Activated CD4-positive, alpha-beta T cell treated with anti-CD3 and anti-CD28 coated beads, Interleukin-2, amount 50 U/mL, for 16 hours (primary cell): ENCODE results near the gene INF2.

Experiments used
- DNase-seq: peaks from one replicate; pipeline ENCODE4 v3.0.0-alpha.2; 2020

INF2 gene

DNA sequence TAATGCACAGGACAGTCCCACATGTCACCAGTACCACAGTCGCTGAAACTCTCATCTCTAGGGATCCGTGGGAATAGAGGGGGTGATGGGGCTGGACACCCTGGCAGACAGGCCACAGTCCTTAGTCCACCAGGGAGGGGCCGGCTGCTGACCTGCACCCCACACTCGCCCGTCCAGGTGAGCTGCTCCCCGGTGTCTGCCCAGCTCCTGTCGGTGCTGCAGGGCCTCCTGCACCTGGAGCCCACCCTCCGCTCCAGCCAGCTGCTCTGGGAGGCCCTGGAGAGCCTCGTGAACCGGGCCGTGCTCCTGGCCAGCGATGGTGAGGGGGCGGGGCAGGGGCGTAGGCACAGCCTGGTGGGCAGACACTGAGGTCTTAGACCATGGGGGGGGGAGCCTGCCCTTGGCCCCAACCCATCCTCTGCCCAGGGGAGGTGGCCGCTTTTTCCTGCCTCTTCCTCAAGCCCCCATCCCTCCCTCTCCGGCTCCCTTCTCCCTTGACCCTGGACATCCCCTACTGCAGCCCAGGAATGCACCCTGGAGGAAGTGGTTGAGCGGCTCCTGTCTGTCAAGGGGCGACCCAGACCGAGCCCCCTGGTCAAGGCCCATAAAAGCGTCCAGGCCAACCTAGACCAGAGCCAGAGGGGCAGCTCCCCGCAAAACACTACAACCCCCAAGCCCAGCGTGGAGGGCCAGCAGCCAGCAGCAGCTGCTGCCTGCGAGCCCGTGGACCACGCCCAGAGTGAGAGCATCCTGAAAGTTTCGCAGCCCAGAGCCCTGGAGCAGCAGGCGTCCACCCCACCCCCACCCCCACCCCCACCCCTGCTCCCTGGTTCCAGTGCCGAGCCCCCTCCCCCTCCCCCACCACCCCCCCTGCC, 17.6 kb downstream of the INF2 start:
- DNase-seq, result no peak

GRCh38 chr14:104707608-104708595, 18.5 kb downstream of the INF2 start:
- no peak for DNase-seq

DNA sequence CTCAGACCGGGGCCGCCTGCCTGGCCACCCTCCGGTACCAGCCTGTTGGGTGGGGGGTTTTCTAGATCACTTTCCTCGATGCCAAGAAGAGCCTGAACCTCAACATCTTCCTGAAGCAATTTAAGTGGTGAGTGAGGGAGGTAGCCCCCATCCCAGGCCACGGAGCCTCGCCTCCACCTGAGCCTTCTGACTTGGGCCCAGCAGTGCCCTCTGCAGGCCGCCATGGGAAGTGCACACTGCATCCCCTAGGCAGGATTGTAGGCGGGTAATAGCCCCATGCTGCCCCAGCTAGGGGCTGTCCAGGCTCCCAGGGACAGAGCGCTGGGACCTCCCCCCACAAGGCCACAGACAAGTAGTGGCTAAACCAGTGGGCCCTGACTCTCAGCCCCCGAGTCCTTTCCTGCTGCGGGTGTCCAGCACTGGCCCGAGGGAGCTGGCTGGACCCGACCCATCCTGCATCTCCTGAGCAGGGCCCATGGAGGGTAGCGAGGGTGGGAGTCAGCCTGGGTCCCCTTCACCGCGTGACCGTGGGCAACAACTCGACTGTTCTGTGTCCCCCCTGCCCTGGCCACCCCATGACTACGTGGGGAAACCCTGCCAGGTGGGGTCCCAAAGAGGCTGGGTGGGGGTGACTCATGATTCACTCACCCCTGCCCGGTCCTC, 19.3 kb downstream of the INF2 start:
- DNase-seq, result peak; percentile 77

- DNase-seq, result no peak
These were observed 20.1 kb downstream of the INF2 start for GRCh38 chr14:104709387-104710039.

GRCh38 chr14:104710071-104710735, 20.8 kb downstream of the INF2 start:
- DNase-seq, result no peak

DNA sequence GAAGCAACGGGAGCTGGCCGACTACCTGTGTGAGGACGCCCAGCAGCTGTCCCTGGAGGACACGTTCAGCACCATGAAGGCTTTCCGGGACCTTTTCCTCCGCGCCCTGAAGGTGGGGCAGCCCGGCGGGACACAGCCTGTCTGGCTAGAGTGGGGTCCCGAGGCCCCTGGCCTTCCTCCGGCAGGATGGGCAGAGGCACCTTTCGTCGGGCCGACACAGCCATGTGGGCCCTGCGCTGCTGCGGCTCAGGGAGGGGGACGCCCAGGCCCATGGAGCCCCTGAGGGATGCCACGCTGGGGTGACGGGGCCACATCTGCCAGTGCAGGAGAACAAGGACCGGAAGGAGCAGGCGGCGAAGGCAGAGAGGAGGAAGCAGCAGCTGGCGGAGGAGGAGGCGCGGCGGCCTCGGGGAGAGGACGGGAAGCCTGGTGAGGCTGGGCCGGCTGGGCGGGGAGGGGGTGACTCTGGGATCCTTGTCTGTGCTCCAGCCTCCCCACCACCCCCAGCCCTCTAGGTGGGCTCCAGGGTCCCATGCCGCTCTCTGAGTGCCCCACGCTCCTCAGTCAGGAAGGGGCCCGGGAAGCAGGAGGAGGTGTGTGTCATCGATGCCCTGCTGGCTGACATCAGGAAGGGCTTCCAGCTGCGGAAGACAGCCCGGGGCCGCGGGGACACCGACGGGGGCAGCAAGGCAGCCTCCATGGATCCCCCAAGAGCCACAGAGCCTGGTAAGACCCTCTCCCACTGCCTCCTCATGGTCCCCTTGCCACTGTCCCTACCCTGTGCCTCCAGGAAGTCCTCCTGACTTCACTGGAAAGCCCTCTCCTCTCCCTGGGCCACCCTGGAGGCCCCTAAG, 23.7 kb downstream of the INF2 start:
- DNase-seq, result no peak

DNA sequence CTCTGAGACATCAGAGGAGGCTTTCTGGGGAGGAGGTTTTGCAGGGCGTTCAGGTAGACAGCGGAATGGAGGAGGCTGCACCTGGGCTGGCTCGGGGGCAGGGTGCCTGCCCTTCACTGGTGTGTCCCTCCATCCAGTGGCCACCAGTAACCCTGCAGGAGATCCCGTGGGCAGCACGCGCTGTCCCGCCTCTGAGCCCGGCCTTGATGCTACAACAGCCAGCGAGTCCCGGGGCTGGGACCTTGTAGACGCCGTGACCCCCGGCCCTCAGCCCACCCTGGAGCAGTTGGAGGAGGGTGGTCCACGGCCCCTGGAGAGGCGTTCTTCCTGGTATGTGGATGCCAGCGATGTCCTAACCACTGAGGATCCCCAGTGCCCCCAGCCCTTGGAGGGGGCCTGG, 24.6 kb downstream of the INF2 start:
- no peak for DNase-seq

- no peak for DNase-seq
These were observed 25.3 kb downstream of the INF2 start for GRCh38 chr14:104714681-104715080.

DNA sequence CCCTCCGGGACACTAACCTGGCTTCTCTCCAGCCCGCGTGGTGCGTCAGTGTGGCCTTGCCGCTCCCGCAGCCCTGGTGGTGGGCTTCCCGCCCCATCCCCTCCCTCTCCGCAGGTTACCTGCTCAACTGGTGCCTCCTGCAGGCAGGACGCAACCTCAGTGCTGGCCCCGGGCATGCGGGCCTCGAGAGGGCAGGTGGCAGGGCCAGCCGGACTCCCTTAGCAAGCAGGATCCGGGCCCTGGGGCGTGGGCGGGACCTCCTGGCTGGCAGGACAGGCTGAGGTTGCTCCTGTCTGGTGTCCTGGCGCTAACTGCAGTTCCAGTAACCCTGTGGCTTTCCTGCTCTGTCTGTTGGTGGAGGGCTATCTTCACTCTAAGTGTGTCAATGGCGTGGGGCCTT, 26.0 kb downstream of the INF2 start:
- no peak for DNase-seq

- DNase-seq, result no peak
These were observed 26.5 kb downstream of the INF2 start for GRCh38 chr14:104715871-104716270.

GRCh38 chr14:104717137-104717536, 27.7 kb downstream of the INF2 start:
- no peak for DNase-seq

GRCh38 chr14:104717646-104718045, 28.2 kb downstream of the INF2 start:
- no peak for DNase-seq

DNA sequence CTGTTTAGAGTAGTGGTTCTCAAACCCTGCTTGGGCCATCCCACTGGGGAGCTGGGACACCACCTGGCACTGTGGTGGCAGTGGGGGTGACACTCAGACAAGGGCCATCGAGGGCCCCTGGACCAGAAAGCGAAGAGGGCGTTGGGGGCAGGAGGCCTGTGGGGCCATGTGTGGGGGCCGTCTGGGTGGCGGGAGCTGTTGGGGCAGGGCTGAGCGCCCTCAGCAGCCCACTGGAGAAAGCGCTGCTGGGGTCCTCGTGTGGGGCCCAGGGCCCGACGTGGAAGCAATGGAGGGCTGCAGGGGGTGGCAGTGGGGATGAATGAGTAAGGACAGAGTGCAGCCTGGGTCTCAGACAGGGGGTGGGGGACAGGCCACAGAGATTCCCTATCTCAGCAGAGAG, 28.7 kb downstream of the INF2 start:
- no peak for DNase-seq

DNA sequence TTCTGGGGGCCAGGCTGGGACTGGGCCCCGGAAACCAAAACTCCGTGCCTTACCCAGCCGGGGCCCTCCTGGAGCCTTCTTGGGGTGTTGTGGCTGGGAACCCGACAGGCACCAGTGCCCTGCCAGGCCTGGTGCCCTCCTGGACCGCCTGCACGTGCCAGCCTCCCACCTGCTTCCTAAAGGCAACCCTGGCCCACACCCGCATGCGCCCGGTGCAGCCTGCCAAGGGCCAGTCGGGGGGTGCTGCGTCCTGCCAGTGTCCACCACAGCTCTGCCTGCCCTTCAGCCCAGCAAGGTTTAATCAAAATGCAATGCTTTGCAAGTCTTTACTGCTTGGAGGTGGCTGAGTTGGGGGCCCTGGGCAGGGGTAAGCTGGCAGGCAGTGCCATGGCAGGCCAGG, 29.5 kb downstream of the INF2 start:
- no peak for DNase-seq

DNA sequence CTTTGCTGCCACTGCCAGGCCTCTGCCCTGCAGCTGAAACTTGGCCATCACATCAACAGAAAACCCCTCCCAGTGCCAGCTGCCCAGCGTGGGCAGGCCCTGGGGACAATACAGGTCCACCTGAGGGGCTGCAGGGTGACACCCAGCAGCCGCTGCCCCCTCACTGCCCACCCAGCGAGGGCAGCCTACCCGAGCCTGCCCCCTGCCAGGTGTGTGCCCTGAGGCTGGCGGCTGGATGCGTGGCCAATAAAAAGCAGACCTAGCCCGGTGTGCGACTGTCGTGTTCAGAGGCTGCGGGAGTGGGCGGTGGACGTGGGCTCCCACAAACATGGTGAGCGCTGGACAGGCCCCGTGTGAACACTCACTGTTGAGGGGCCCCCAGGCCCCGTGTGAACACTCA, 29.9 kb downstream of the INF2 start:
- DNase-seq, result no peak

DNA sequence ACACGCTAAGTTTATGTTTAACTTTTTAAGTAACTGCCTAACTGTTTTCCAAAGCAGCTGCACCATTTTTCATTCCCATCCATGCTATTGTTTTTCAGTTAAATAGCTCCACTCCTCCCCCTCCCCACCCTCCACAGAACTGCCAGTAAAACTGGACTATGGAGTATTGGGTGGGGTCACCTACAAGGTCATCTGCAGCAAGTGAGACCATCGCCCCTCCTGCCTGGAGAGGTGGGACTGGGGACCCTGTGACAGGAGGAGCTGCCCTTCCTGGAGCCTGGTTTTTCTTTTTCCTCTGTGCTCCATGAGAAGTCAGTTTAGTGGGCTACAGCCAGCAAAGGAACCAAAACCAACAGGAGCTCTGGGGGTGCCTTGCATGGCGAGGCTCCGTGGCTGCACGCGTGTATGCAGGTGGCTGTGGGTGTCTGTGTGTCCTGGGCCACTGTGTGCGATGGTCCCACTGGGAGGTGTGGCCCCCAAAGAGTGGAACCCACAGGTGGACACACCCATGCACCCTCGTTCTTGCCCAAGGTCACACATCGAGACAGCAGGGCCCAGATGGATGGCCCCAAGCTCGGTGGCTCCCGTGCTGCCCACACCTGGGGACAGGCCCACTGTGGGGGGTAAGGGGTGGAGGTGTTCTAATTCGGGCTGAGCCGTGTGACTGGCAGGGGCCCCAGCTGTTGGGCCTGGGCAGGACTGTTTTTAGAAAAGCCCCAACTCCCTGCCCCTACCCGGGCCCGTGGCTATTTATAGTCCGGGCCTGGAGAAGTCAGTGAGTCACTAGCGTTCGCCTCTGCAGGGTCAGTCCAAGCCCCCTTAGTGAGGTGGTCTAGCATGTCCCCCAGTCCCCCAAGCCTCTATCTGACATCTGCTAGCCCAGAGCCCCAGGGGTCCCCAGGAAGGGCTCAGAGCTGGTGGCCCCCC, 32.4 kb downstream of the INF2 start:
- DNase-seq, result no peak

DNA sequence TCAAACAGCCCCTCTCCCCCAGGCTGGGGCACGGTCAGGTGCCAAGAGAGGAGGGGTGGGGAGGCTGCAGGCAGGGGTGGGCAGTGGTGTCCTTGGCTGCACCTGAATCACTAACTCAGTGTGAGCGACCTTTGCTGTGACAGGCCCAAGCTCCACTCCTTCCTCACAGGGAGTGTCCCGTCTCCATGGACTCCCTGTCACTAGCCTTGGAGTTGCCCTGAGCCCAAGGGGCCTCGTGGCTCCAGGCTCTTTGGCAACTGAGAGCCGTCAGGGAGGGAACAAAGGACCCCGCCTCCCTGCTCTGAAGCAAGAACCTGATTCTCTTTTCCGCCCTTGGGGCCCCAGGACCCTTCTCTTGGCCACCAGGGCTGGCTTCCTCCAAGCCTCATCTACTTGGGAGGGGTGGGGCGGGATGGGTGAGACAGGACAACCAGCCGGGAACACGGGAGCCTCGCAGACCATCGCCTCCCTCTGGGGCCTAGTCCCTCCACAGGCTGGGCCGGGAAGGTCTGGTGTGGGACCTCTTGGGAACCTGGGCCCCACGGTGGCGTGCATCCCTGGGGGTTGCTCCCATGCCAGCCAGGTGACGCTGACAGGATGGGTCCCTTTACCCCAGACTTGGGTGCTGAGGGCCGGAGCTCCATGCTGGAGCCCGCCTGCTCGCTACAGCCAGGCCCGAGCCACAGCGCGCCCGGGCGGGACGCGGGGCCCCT, 33.7 kb downstream of the INF2 start:
- DNase-seq, result no peak

DNA sequence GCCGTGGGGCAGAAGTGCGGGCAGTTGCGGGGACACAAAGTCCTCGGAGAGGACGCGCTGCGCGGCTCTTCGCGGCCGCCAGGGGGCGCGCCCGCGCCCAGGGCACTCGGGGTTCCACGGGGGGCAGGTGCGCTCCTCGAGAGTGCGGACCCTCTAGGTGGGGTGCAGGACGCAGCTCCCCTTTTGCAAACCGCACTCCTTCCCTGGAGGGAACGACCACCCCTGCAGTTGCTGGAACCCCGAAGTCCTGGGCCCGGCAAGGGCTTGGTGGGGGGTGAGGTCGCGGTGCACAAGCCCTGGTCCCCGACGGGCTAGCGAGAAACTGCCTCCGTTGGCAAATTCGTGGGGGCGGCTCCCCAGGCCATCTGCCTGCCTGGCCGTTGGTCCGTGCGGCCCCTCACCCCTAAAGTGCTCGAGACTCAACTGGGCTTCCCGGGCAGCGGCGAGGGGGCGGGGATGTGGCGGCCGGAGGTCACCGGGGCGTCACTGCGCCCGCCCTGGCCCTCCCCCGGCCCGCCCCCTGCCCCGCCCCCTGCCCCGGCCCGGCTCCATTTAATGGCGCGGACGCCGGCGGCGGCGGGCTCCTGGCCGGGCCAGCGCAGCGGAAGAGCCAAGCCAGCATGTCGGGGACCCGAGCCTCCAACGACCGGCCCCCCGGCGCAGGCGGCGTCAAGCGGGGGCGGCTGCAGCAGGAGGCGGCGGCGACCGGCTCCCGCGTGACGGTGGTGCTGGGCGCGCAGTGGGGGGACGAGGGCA, 34.4 kb downstream of the INF2 start, which contains the start of gene ADSS1:
TSS of gene ADSS1 (plus strand) at position 579 of the 756 bp plus-strand sequence. CDS start at position 621, 42 bp downstream.
- peak; percentile 52 for DNase-seq
